GM12878 (cell line): Measurements from ENCODE around the gene C20orf173. TPM values are rescaled to one million over a fixed set of nuclear protein-coding genes. Genes with fewer than 3 reads are reported as not detected.

Experiments used
- ATAC-seq: fragments of 200-7000 bp; cut with Tn5 transposase; 3 replicates; pipeline ENCODE4 v1.9.1; 2020; ENCODE audit warnings: mild to moderate bottlenecking, moderate library complexity
- BruUV-seq: library from RNA; stranded (reverse); fragments of 400-500 nt; replicated peaks from 2 replicates; lab custom pipeline; 2021; lab: Mats Ljungman, UMichigan
- CTCF ChIA-PET: fragments of 300-600 bp; sonication (Branson Sonifier 250); formaldehyde crosslinking; extraction: SDS; loops from one replicate; lab custom pipeline; 2021; ENCODE audit warnings: inconsistent platforms; lab: Yijun Ruan, JAX
- POLR2A ChIA-PET: fragments of 350-600 bp; formaldehyde crosslinking; extraction: SDS; loops from one replicate; lab custom pipeline; 2021; ENCODE audit warnings: inconsistent platforms; lab: Charles Lee
- RAD21 ChIA-PET: fragments of 300-600 bp; sonication (Branson Sonifier 250); formaldehyde crosslinking; loops from one replicate; lab custom pipeline; 2023; ENCODE audit warnings: antibody characterized with exemption; ENCODE audit not compliant: unreplicated experiment; lab: Charles Lee
- SMC1A ChIA-PET: fragments of 300-600 bp; sonication (Branson Sonifier 250); formaldehyde crosslinking; loops from one replicate; lab custom pipeline; 2023; ENCODE audit not compliant: unreplicated experiment, uncharacterized antibody; lab: Charles Lee
- DNase-seq: peaks from one replicate; pipeline ENCODE4 v3.0.0-alpha.2; 2011; ENCODE audit warnings: low read depth, low spot score
- FAIRE-seq: peaks from 3 replicates; lab custom pipeline; 2011; peaks lifted over from hg19 to GRCh38; lab: Jason Lieb, UNC
- H2AFZ ChIP-seq: 2 replicates; pipeline ENCODE4 v1.6.0; 2011; ENCODE audit warnings: low read depth, low read length, control low read depth; ENCODE audit not compliant: control insufficient read depth
- H3K27ac ChIP-seq: 2 replicates; pipeline ENCODE4 v1.5.1; 2011; ENCODE audit warnings: control low read depth; ENCODE audit not compliant: control insufficient read depth, insufficient read depth
- H3K27me3 ChIP-seq, 2 experiments: replicated peaks in 1 of 2; 2 replicates each; pipeline versions ENCODE4 v1.6.0 to v1.6.1; 2011; ENCODE audit warnings: low read length in 1 of 2; ENCODE audit not compliant: control insufficient read depth in 2 of 2, insufficient read depth in 2 of 2
- H3K36me3 ChIP-seq, 2 experiments: 2 replicates each; pipeline ENCODE4 v1.5.1; 2011; ENCODE audit warnings: low read length in 1 of 2; ENCODE audit not compliant: control insufficient read depth in 2 of 2, insufficient read depth in 2 of 2
- H3K4me1 ChIP-seq: 2 replicates; pipeline ENCODE4 v1.6.1; 2011; ENCODE audit warnings: mild to moderate bottlenecking, low read length, moderate library complexity, mixed read lengths; ENCODE audit not compliant: control insufficient read depth, insufficient read depth
- H3K4me2 ChIP-seq: 2 replicates; pipeline ENCODE4 v1.6.0; 2011; ENCODE audit warnings: control low read depth; ENCODE audit not compliant: control insufficient read depth, insufficient read depth
- H3K4me3 ChIP-seq: fragments of 200-600 bp; sonication (generic); 2 replicates; pipeline ENCODE4 v1.5.1; 2016
- H3K79me2 ChIP-seq: 2 replicates; pipeline ENCODE4 v1.6.0; 2011; ENCODE audit warnings: low read length; ENCODE audit not compliant: control insufficient read depth, insufficient read depth
- H3K9ac ChIP-seq: 2 replicates; pipeline ENCODE4 v1.8.0; 2011; ENCODE audit warnings: low read length, control low read depth, mixed read lengths; ENCODE audit not compliant: control insufficient read depth, insufficient read depth
- H3K9me3 ChIP-seq: replicated peaks from 3 replicates; pipeline ENCODE4 v1.5.1; 2011; ENCODE audit warnings: mild to moderate bottlenecking, low read length; ENCODE audit not compliant: control insufficient read depth, insufficient read depth
- H4K20me1 ChIP-seq: 2 replicates; pipeline ENCODE4 v1.6.0; 2011; ENCODE audit not compliant: control insufficient read depth, insufficient read depth
- ATF2 ChIP-seq: IDR thresholded peaks from 2 replicates; pipeline ENCODE4 v1.6.1; 2012; ENCODE audit warnings: low read length, inconsistent platforms
- ATF3 ChIP-seq: IDR thresholded peaks from 2 replicates; pipeline ENCODE4 v1.6.1; 2011; ENCODE audit warnings: low read depth, mild to moderate bottlenecking, low read length, moderate library complexity, borderline replicate concordance; ENCODE audit errors: extremely low read depth
- CREM ChIP-seq: IDR thresholded peaks from 2 replicates; pipeline ENCODE4 v1.6.1; 2014; ENCODE audit warnings: antibody characterized with exemption, low read depth
- EZH2 ChIP-seq: IDR thresholded peaks from 2 replicates; pipeline ENCODE4 v1.6.1; 2012; ENCODE audit warnings: low read depth, mild to moderate bottlenecking, control low read depth, inconsistent platforms, low read length, borderline replicate concordance; ENCODE audit not compliant: control insufficient read depth
- FOXK2 ChIP-seq: fragments of 450-650 bp; IDR thresholded peaks from 2 replicates; pipeline ENCODE4 v1.6.1; 2017; ENCODE audit warnings: mild to moderate bottlenecking, moderate library complexity
- IKZF2 ChIP-seq, 2 experiments: fragments of 450-650 bp; IDR thresholded peaks; 2 replicates each; pipeline ENCODE4 v1.6.1; 2017; ENCODE audit warnings: mild to moderate bottlenecking in 2 of 2, moderate library complexity in 2 of 2
- KDM1A ChIP-seq: fragments of 200-600 bp; sonication (generic); IDR thresholded peaks from 2 replicates; pipeline ENCODE4 v1.6.1; 2016; ENCODE audit warnings: borderline replicate concordance
- RELA ChIP-seq: fragments of 450-650 bp; IDR thresholded peaks from 2 replicates; pipeline ENCODE4 v1.8.0; 2014; ENCODE audit warnings: borderline replicate concordance; ENCODE audit not compliant: partially characterized antibody
- ZNF687 ChIP-seq: fragments of 450-650 bp; IDR thresholded peaks from 2 replicates; pipeline ENCODE4 v1.6.1; 2017; ENCODE audit warnings: mild to moderate bottlenecking, moderate library complexity
- WGBS: methylation state at CpG from one replicate; pipeline ENCODE4 v1.1.6; 2016; ENCODE audit warnings: low lambda C conversion rate; ENCODE audit not compliant: insufficient replicate concordance, insufficient coverage; ENCODE audit errors: missing lambda C conversion rate; 5-methylcytosine and 5-hydroxymethylcytosine counted together
- in situ Hi-C: fragments of 300-500 bp; cut with MboI; formaldehyde crosslinking; loops from 9 replicates; pipeline ENCODE4 v1.14.3; 2018; ENCODE audit warnings: mixed read lengths
- intact Hi-C: fragments of 100-400 bp; cut with micrococcal nuclease; formaldehyde crosslinking; loops from one replicate; pipeline ENCODE4 v1.14.2; 2022; ENCODE audit not compliant: unreplicated experiment
- polyA plus RNA-seq, 11 experiments: library from polyadenylated mRNA; depleted of rRNA in 4 of 11; unstranded in 6 of 11; stranded (reverse) in 5 of 11; fragments of >200 nt; fragmentation: Nextera tagmentation in 4 of 11; fragmentation: Illumina TruSeq in 1 of 11; extraction: Ambion mirVana in 4 of 11; extraction: Trizol in 1 of 11; gene quantifications; 1 replicate in 1 of 11; 2 replicates in 10 of 11; pipeline versions ENCODE4 v1.2.1 to v1.2.3, GENCODE V29; 2011 to 2016; ENCODE audit warnings: inconsistent platforms in 2 of 11, missing spikeins in 2 of 11, low read depth in 1 of 11
- total RNA-seq, 4 experiments: library from RNA; depleted of rRNA in 3 of 4; stranded (reverse); fragments of >200 nt in 3 of 4; fragmentation: Illumina TruSeq in 1 of 4; extraction: Trizol in 1 of 4; gene quantifications; 2 replicates each; pipeline versions ENCODE4 v1.2.1 to v1.2.3, GENCODE V29; 2013 to 2021

The C20orf173 gene
- total and polyA plus RNA-seq, 10 of the 15 experiments (the other 5 are each of a cell fraction or from before 2014, with no cell fraction given), result not detected

GRCh38 chr20:35562541-35563110, 33.2 kb upstream of the C20orf173 start:
- in situ Hi-C loops (no loop called here), intact Hi-C loops (no loop called here)
- Histone ChIP-seq H2AFZ (no peak overlapping the region), H3K4me2 (no peak overlapping the region), H3K4me3 (no peak overlapping the region), H3K4me1 (no peaks in the 10 kb centered on the region), H3K36me3 (no peaks in the 10 kb centered on the region; a peak in 1 of 4 replicates), H3K27me3 (no peaks in the 10 kb centered on the region), H3K9me3 (no peaks in the 10 kb centered on the region), H4K20me1 (no peaks in the 10 kb centered on the region), H3K9ac (no peak overlapping the region), H3K79me2 (no peaks in the 10 kb centered on the region), H3K27ac (no peak overlapping the region)
- CTCF ChIA-PET, result interaction anchor here (1.1 kb wide), 1 partner anchor 63 kb away, joined by 3 read pairs; no protein-coding TSS in a partner anchor
- RAD21 ChIA-PET, result no interaction called here
- no peak for DNase-seq
- ATAC-seq, result no peak
- POLR2A ChIA-PET, result interaction anchor here (0.6 kb wide), 1 partner anchor 250 kb away, joined by 8 read pairs; no protein-coding TSS in a partner anchor
- 64% methylated on average over 7 of the region's 10 CpGs for WGBS
- no TSS peak for BruUV-seq
- FAIRE-seq, result no peak
- TF ChIP-seq ATF3, result no peak
- no peak for TF ChIP-seq IKZF2 (IDR thresholded peaks at IDR 0.05)
- no peak for TF ChIP-seq KDM1A
- no peak for TF ChIP-seq EZH2
- TF ChIP-seq FOXK2, result no peak
- no peak for TF ChIP-seq ATF2
- no peak for TF ChIP-seq RELA
- TF ChIP-seq ZNF687, result no peak
- no peak for TF ChIP-seq CREM
- SMC1A ChIA-PET, result no interaction called here
